GM21515 (cell line): Measurements from ENCODE around the gene LRRC47.

Experiments used
- ATAC-seq: cut with Tn5 transposase; IDR thresholded peaks from one replicate; pipeline ENCODE4 v1.9.1; 2021; ENCODE audit not compliant: unreplicated experiment

Gene LRRC47

GRCh38 chr1:3787349-3787715 is 9.0 kb downstream of the LRRC47 start:
- no peak for ATAC-seq

GRCh38 chr1:3786468-3787348 is 9.6 kb downstream of the LRRC47 start:
- no peak for ATAC-seq

GRCh38 chr1:3785456-3786157 is 10.7 kb downstream of the LRRC47 start:
- ATAC-seq, result no peak

- ATAC-seq, result no peak
Measured at GRCh38 chr1:3785045-3785444, 11.3 kb downstream of the LRRC47 start.

GRCh38 chr1:3783651-3784474 is 12.4 kb downstream of the LRRC47 start:
- no peak for ATAC-seq

- no peak for ATAC-seq
Measured at GRCh38 chr1:3780901-3781300, 15.4 kb downstream of the LRRC47 start.

GRCh38 chr1:3779912-3780416 is 16.3 kb downstream of the LRRC47 start:
- no peak for ATAC-seq

DNA sequence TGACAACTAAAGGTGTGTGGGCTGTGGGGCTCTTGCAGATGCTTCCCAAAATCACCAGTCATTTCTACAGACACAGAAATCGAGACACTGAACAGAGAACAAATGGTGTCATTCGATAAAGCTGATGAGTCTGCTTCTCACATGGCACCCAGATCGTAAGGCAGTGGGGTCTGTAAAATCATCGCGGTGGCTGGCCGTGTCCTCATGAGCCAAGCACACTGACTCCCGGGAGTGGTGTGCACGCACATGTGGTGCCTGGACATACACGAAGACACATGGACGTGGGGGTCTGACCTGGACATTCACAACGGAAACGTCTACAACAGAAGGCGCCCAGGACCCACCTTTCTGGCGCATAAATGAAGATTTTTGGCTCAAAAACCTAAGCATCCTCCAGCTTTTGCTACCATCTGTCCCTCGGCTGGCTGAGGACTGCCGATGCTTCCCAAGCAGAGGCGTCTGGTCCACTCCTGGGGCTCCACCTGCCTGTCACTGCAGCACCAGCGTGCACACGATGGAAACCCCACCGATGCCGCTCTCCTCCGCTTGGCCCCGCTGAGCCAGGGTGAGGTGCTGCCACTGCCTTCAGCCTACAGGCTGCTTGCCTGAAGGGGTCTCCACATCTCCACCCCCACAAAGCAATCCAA is 16.9 kb downstream of the LRRC47 start:
- ATAC-seq, result no peak

GRCh38 chr1:3778590-3779264 is 17.6 kb downstream of the LRRC47 start:
- ATAC-seq, result no peak

DNA sequence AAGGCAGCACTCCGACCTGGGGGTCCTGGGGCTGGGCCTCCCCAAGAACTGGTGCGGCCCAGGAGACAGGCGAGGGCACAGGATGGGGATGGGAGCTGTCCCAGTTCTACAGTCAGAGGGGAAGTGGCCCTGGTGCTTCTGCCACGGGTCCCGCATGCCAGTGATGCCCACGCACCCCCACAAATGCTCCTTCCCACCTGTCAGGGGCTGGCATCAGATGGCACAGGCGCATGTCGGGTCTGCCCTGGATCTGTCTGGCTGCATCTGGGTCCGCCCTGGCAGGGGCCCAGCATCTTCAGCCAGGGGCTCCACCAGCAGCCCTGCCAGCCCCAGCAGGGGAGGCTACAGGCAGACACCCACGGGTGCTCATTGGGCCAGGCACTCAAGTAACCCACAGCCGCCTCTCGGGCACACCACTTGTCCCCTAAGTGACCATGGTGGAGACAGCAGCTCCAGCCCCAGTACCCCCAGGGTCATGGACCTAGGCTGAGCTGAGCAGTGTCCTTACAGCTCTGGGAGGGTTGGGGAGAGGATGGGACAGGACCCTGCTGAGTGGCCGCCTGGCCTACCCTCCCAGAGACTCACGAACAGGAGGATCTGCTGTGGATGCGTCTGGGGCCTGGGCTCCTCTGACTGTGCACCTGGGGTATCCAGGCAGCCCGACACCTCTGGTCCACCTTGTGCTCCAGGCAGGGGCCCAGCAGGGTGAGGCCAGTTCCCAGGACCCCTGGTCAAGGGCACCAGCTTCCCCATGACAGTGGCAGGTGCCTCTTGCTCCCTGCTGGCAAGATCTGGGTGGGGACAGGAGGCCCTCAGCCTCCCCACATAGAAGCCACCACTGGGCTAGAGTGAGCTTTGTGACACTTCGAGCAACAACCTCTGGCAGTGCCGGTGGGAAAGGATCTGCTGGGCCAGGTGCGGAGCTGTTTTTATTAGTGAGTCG is 18.4 kb downstream of the LRRC47 start:
- ATAC-seq, result no peak

DNA sequence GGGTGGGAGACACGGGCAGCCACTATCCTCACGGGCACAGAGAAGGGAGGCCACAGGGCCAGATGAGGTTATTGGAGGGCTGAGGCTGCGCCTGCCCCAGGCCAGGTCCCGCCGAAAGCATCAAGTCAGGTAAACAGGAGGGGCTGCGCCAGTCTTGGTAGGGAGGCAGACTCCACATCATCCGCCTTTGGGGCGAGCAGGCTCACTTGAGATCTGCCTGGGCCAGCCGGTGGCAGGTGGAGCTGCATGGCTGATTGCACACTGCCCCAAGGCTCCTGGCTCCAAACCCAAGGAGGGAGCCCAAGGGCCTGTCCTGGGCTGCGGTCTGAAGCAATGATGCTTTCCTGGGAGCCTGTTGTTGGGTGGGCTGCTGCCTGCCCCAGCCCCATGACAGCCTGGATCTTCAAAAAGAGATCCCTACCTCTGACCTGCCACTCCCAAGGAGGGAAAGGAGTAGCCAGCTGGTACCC is 19.2 kb downstream of the LRRC47 start:
- ATAC-seq, result no peak

DNA sequence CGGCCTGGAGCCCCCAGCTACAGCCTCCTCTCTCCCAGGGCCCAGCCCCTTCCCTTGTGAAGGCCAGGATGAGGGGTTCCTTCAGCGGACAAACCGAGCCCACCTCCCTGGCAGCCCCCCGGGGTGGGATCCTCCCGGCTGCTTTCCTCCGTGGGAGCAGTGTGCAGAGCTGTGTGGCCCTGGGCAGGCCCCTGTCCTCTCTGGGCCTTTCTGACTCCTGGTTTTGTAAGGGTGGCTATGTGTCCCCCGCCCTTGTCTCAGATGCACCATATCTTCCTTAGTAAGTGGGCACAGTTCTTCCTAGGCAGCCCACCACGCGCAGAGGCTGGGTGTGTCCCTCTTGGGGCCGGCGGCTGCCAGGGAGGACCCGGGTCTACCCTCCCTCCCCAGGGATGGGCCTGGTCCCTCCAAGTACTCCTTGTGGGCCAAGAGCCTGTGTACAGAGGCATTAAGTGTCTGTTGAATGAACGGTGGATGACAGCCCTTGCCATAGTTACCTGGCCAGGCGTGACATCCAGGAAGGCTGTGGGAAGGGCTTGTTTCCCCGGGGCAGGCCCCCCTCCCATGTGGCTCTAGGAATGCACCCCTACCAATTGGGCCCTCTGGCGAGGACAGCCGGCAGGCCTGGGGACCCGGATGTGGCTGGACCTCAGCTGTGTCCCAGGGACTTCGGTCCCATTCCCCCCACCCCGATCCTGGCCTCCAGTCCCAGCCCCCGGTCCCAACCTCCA is 19.9 kb downstream of the LRRC47 start:
- ATAC-seq, result no peak

- no peak for ATAC-seq
Measured at GRCh38 chr1:3775490-3776230, 20.6 kb downstream of the LRRC47 start.

DNA sequence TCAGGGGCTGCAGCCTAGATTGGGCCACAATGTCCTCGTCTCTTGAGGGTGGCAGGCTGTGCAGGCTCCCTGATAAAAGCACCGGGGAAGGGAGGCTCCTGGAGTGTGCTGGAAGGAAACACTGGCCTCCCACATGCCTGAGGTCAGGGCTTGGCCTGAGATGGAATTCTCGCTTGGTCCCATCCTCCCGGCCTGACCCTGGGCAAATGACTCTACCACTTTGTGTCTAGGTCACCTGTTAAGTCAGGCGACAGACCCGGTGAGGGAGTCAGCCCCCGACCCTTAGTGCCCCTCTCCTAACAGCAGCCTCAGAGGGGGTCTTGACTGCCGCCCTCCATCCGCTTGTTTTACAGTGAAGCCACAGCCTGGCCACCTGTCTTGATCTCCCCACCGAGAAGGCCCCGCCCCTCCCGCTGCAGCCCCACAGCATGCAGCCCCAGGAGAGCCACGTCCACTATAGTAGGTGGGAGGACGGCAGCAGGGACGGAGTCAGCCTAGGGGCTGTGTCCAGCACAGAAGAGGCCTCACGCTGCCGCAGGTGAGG is 21.3 kb downstream of the LRRC47 start:
- no peak for ATAC-seq

- no peak for ATAC-seq
Measured at GRCh38 chr1:3774276-3774945, 21.9 kb downstream of the LRRC47 start.

- ATAC-seq, result no peak
Measured at GRCh38 chr1:3773572-3774275, 22.6 kb downstream of the LRRC47 start.
